ENCODE measurements around the gene DENND2A.

DENND2A gene

DNA sequence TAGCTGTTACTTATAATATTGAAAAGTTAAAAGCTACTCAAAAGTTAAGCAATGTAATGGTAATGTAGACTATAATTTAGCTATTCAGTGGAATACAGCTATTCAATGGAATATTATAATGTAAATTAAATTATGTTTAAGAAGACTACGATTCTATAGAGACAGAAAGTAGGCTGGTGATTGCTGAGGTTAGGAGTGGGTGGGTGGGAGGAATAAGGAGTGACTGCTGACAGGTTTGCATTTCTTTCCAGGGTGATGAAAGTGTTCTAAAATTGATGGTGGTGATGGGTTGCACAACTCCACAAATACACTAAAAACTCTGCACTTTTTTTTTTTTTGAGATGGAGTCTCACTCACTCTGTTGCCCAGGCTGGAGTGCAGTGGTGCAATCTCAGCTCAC, 21.4 kb downstream of the DENND2A start:
- DNase-seq: no peak

GRCh38 chr7:140618306-140618705, 22.3 kb downstream of the DENND2A start:
- DNase-seq: no peak

- DNase-seq: no peak
Observed at GRCh38 chr7:140617081-140617480, 23.5 kb downstream of the DENND2A start.

GRCh38 chr7:140616328-140616727, 24.3 kb downstream of the DENND2A start:
- no peak for DNase-seq

DNA sequence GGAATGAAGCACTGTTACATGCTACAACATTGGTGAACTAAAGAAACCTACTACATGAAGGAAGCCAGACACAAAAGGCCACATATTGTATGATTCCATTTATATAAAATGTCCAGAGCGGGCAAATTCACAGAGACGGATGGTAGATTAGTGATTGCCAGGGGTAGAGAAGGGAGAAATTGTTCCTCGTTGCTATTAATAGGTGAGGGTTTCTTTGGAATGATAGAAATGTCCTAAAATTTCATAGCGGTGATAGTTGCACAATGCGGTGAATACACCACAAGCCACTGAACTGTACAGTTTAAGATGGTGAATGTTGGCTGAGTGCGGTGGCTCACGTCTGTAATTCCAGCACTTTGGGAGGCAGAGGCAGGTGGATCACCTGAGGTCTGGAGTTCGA, 29.0 kb downstream of the DENND2A start:
- peak; percentile 36 for DNase-seq

DNA sequence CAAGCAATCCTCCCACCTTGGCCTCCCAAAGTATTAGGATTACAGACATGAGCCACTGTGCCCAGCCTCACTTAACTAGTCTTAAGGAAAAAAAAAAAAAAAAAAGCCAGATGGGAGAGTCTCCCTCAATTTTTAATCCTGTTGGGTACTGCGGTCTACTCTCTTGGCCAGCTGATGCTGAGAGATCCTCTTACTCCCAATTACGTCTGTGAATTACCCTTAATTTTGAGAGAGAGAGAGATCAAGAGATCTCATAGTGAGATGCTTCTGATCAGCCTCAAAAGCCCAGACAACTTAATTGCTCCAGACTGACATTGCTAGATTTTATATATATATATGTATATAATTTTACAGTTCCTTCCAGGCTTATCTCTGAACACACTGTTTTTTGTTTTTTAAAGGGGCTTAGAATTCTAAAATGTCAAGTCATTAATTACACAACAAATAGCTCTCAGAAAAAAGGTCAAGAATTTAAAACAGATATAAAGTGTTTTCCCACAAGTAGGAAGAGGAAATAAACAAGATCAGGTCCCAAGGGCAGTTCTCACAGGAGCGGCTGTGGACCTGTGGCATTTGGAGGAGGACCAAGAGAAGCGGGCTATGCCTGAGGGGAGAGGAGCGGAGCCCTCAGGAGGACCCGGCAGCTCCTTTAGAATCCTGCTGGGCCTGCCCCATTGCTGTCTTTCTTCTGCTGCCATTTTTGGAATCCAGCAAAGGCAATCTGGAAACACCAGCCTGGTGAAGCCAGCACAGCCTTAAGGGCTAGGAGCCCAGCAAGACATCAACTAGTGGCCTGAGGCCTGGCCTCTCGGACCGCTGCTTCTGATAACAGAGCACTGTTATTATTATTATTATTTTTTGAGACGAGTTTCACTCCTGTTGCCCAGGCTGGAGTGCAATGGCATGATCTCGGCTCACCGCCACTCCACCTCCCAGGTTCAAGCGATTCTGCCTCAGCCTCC, 30.1 kb downstream of the DENND2A start:
- DNase-seq: no peak

- DNase-seq: peak; percentile 61
Observed at GRCh38 chr7:140609646-140610045, 31.0 kb downstream of the DENND2A start.

DNA sequence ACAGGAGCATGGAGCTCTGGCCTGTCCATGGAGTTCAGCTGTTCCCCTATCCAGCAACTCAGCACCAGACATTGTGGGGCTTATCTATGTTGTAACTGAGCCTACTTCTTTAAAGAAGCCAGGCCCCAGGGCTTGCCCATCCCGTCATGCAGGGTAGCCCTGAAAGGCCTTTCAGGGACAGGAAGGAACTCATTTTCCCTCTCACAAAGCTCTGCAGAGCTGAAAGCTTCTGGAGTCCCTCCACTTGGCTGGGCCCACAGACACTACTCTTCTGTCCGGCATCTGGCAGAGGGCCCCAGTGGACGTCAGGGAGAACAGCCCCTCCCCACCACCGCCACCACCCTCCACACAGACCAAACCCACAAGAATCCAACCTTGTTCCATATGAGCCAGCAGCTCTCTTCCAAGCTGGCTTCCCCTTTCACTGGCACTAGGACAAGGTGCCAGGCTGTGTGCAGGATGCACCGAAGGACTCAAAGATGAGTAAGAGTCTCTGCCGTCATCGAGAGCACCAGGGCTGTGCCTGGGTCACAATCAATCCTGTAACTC, 33.1 kb downstream of the DENND2A start:
- peak; percentile 54 for DNase-seq

- peak; percentile 46 for DNase-seq
Observed at GRCh38 chr7:140605337-140605736, 35.3 kb downstream of the DENND2A start.

GRCh38 chr7:140604760-140605159, 35.9 kb downstream of the DENND2A start:
- DNase-seq: peak; percentile 47

DNA sequence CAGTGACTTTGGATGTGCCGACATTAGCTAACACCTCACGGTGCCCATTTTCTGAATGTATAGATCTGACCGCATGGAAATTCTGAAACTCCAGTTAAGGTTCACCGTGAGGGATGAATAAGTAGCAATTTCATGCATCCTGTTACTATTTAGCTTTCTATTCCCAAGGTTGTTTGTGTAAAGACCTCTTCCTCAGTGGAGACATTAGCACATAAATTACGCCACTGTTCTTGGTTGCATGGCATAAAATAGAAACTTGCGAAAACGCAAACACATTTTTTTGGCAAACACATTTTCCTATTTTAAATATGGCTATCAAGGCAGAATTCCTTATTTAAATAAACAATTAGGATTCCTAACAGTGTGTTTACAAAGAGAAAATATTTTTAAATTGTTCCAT, 36.5 kb downstream of the DENND2A start:
- no peak for DNase-seq

- DNase-seq: no peak
Observed at GRCh38 chr7:140601566-140602174, 38.9 kb downstream of the DENND2A start.

DNA sequence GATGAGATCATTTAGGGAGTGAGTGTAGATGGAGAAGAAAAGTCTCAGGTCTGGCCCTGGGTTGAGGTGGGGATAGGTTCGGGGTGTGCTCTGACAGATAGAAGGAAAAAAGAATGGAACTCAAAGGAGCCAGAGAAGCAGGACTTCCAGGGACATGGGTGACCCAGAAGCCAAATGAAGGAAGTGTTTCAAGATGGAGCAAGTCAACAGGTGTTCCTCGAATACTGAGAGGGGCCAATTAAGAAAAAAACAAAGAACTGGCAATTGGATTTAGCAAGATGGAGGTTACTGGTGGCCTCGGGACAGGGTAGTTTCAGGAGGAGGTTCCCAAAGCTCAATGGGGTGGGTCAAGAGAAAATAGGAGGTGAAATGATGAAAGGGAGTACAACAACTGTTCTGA, 40.3 kb downstream of the DENND2A start:
- no peak for DNase-seq

DNA sequence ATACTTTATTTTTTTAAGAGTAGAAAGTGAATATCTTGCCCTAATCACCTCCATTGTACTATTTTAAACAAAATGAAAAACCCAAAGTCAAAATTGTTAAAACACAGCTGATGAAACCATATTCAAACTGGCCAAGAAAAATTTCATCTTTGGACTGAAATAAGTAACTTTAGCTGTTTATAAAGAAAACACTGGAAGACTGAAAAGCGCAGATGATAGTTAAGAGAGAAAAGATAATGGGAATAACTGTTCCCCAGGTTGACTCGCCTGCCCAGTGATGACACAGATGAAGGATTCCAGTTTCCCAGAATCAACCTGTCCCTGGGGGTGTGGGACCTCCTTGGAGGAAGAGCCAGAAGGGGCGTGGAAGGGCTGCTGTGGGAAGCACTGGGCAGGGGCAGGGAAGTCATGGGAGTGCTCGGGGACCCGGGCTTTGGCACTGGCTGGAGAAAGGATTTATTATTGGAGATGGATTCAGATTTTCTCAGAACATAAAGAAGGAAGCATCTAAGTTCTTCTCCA, 43.1 kb downstream of the DENND2A start:
- DNase-seq: no peak

DNA sequence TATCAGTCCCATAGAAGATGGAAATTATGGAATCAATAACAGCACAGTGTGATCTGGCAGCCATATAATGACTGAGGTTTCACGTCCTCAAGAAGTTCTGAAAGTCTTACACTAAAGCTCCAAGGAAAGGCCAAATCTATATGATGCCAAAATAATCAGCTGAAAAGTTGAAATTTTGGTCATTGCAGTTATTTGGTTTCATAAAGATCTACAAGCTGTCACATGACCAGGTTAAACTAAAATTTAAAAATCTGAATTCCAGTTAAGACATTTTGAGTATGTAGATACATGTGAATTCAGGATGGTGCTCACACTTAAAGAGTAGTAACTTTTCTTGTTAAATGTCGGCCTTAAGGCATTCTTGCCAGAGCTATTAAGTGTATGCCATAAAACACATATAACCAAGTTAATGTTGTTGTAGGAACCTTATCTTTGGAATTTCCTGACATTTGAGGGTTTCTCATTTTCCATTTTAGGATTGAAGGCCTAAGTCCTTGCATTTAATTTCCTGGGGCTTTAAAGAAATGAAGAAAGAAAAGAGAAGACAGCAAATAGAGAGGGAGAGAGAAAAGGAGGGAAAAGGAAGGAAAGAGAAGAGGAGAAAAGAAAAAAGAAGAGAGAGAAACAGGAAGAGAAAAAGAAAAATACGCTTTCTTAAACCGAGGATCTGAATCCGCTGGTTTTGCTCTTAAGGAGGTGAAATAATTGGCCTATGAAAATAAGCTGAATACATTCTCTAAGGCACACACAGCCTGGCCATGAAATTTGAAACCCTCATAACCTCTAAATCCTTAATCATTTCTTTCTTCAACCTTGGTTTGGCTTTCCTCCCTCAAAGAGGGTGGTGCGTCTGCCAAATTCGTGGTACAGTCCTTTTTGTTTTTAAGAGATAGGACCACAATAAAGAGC, 43.8 kb downstream of the DENND2A start:
- DNase-seq: peak; percentile 49

GRCh38 chr7:140595468-140596092, 45.0 kb downstream of the DENND2A start:
- DNase-seq: no peak

DNA sequence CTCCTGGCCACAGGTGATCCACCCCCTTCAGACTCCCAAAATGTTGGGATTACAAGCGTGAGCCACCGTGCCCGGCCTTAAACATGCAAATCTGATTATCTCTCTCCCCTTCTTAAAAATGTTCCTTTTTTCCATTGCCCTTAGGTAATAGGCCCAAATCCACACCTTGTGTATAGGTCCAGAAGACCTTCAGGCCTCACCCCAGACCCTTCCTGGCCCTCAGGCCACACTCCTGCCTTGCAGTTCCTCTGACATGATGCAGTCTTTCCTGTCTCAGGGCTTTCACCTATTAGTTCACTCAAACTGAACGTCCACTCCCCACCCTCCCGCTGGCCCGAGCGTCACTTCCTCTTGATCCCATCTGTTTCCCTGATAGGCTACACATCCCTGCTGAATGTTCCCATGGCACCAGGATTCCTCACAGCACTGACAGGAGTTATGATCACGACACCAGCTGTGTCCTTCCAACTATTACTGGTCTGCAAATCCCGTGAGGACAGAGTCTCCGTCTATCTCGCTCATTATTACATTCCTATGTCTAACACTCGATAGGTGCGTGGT, 46.4 kb downstream of the DENND2A start:
- DNase-seq: no peak

GRCh38 chr7:140593672-140593982, 47.0 kb downstream of the DENND2A start:
- no peak for DNase-seq

- DNase-seq: no peak
Observed at GRCh38 chr7:140592964-140593671, 47.5 kb downstream of the DENND2A start.

GRCh38 chr7:140591180-140591902, 49.3 kb downstream of the DENND2A start:
- peak; percentile 36 for DNase-seq

All from fibroblast of skin of abdomen (primary cell).